PFSK-1 (cell line): ENCODE results near the gene PLAGL2. TPM values are rescaled to one million over a fixed set of nuclear protein-coding genes. Genes with fewer than 3 reads are reported as not detected.

Experiments used
- FOXP2 ChIP-seq: optimal IDR thresholded peaks from 2 replicates; pipeline ENCODE3; 2011; ENCODE audit warnings: borderline replicate concordance, control low read depth, inconsistent platforms; ENCODE audit not compliant: insufficient read depth; ENCODE audit errors: extremely low read length, extremely low read depth
- POLR2AphosphoS5 ChIP-seq: IDR thresholded peaks from 2 replicates; pipeline ENCODE4 v1.6.1; 2012; ENCODE audit warnings: low read depth, mild to moderate bottlenecking, control low read depth, low read length, moderate library complexity
- REST ChIP-seq, 2 experiments: IDR thresholded peaks; 2 replicates each; pipeline versions ENCODE4 v1.6.1 to v1.8.0; 2011 to 2012; ENCODE audit warnings: low read depth in 2 of 2, low read length in 2 of 2, control low read depth in 1 of 2, inconsistent platforms in 1 of 2, mild to moderate bottlenecking in 1 of 2, moderate library complexity in 1 of 2; ENCODE audit not compliant: insufficient read depth in 1 of 2
- SIN3A ChIP-seq: IDR thresholded peaks from 2 replicates; pipeline ENCODE4 v1.6.1; 2012; ENCODE audit warnings: mild to moderate bottlenecking, low read length, moderate library complexity, borderline replicate concordance; ENCODE audit not compliant: insufficient read depth
- TAF1 ChIP-seq: IDR thresholded peaks from 2 replicates; pipeline ENCODE4 v1.6.1; 2012; ENCODE audit warnings: low read length, control low read depth, borderline replicate concordance; ENCODE audit not compliant: insufficient read depth
- polyA plus RNA-seq: library from polyadenylated mRNA; unstranded; fragments of >200 nt; gene quantifications from one replicate; pipeline ENCODE4 v1.2.1, GENCODE V29; 2012; ENCODE audit warnings: low read depth, missing spikeins; ENCODE audit not compliant: insufficient read length

PLAGL2 gene
- 14.9 TPM for polyA plus RNA-seq

GRCh38 chr20:32207626-32208498, at the start of gene PLAGL2, which contains the start of gene POFUT1:
TSS of gene PLAGL2 (minus strand) at chr20:32207743. CDS start at chr20:32202178, 5,565 bp downstream.
TSS of gene POFUT1 (plus strand) at chr20:32207880. CDS start at chr20:32207942, 62 bp downstream.
- peak; percentile 94 for TF ChIP-seq FOXP2
- peak in 1 of 2 experiments; percentile 68; a peak in 1 of 4 replicates for TF ChIP-seq REST (IDR thresholded peaks at IDR 0.05; ENCODE audit: insufficient read depth in 1 of 2, low read depth in 2 of 2, low read length in 2 of 2)
- peak; percentile 53; the same call in 1 of the 2 replicates for TF ChIP-seq SIN3A
- peak; percentile 72 for TF ChIP-seq POLR2AphosphoS5
- peak; percentile 98 for TF ChIP-seq TAF1

DNA sequence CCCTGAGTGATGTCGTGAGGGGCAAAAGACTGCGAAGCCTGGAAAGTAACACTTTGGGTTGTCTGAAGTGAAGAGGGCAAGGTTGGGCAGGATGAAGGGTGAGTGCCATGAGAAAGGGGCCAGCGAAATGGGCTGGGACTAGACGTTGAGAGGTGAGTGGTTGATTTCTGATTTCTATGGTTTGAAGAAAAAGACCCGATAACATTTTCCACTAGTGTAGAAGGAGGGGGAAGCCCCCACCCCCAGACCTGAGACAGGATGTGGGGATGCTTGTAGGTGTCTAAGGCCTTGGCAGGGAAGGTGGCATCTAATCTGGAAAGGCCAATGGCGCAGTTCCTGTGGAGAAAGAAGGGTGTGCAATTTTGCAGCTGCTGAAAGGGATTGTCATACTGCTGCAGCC, 44.6 kb upstream of the PLAGL2 start:
- TF ChIP-seq TAF1: no peak
- TF ChIP-seq REST (IDR thresholded peaks at IDR 0.05; ENCODE audit: insufficient read depth in 1 of 2, low read depth in 2 of 2, low read length in 2 of 2): no peak
- TF ChIP-seq POLR2AphosphoS5: no peak

GRCh38 chr20:32251470-32251869, 43.9 kb upstream of the PLAGL2 start:
- TF ChIP-seq POLR2AphosphoS5 (no peak), SIN3A (no peak), REST (IDR thresholded peaks at IDR 0.05; ENCODE audit: insufficient read depth in 1 of 2, low read depth in 2 of 2, low read length in 2 of 2) (no peak), TAF1 (no peak), FOXP2 (no peak)

GRCh38 chr20:32249030-32249738, 41.6 kb upstream of the PLAGL2 start:
- no peak for TF ChIP-seq TAF1
- TF ChIP-seq POLR2AphosphoS5: no peak
- TF ChIP-seq SIN3A: no peak
- TF ChIP-seq REST (IDR thresholded peaks at IDR 0.05; ENCODE audit: insufficient read depth in 1 of 2, low read depth in 2 of 2, low read length in 2 of 2): no peak
- no peak for TF ChIP-seq FOXP2
